H9 (cell line): Measurements from ENCODE around the gene POLR2H. TPM values are rescaled to one million over a fixed set of nuclear protein-coding genes. Genes with fewer than 3 reads are reported as not detected.

ENCODE experiments used
- DNase-seq: peaks from one replicate; pipeline ENCODE4 v3.0.0-alpha.2; 2017
- H2AFZ ChIP-seq: one replicate; pipeline ENCODE4 v1.6.1; 2013; ENCODE audit warnings: mild to moderate bottlenecking, low read length, control low read depth, moderate library complexity
- H2AK5ac ChIP-seq: 2 replicates; pipeline ENCODE4 v1.6.1; 2013; ENCODE audit warnings: low read length, control low read depth, mixed read lengths; ENCODE audit not compliant: insufficient read length
- H2BK120ac ChIP-seq: one replicate; pipeline ENCODE4 v1.6.1; 2013; ENCODE audit warnings: low read depth, mild to moderate bottlenecking, low read length, control low read depth, inconsistent platforms; ENCODE audit not compliant: poor library complexity, severe bottlenecking
- H2BK12ac ChIP-seq: 2 replicates; pipeline ENCODE4 v1.6.1; 2013; ENCODE audit warnings: low read length, control low read depth, mixed read lengths, low read depth; ENCODE audit not compliant: insufficient read length
- H2BK15ac ChIP-seq: 2 replicates; pipeline ENCODE4 v1.6.1; 2013; ENCODE audit warnings: low read depth, low read length, control low read depth
- H2BK20ac ChIP-seq: one replicate; pipeline ENCODE4 v1.6.1; 2013; ENCODE audit warnings: low read depth, mild to moderate bottlenecking, low read length, control low read depth, inconsistent platforms; ENCODE audit not compliant: poor library complexity, severe bottlenecking
- H2BK5ac ChIP-seq: 2 replicates; pipeline ENCODE4 v1.6.1; 2013; ENCODE audit warnings: low read length, control low read depth, mixed read lengths; ENCODE audit not compliant: insufficient read length
- H3K14ac ChIP-seq: 2 replicates; pipeline ENCODE4 v1.6.1; 2013; ENCODE audit warnings: low read length, control low read depth; ENCODE audit not compliant: insufficient read depth
- H3K18ac ChIP-seq: 2 replicates; pipeline ENCODE4 v1.6.1; 2013; ENCODE audit warnings: low read depth, mild to moderate bottlenecking, mixed read lengths, low read length, control low read depth; ENCODE audit not compliant: insufficient read length
- H3K23ac ChIP-seq: 2 replicates; pipeline ENCODE4 v1.6.1; 2013; ENCODE audit warnings: low read length, control low read depth, mixed read lengths, low read depth; ENCODE audit not compliant: insufficient read length
- H3K23me2 ChIP-seq: 2 replicates; pipeline ENCODE4 v1.6.1; 2013; ENCODE audit warnings: low read depth, mild to moderate bottlenecking, mixed read lengths, low read length, control low read depth; ENCODE audit not compliant: insufficient read length, poor library complexity, severe bottlenecking
- H3K27ac ChIP-seq: 2 replicates; pipeline ENCODE4 v1.5.1; 2013; ENCODE audit warnings: low read length, control low read depth, mixed read lengths, low read depth; ENCODE audit not compliant: insufficient read length
- H3K27me3 ChIP-seq: 2 replicates; pipeline ENCODE4 v1.6.1; 2013; ENCODE audit warnings: low read length, control low read depth, inconsistent platforms; ENCODE audit not compliant: insufficient read depth
- H3K4ac ChIP-seq: 2 replicates; pipeline ENCODE4 v1.6.1; 2013; ENCODE audit warnings: low read depth, mild to moderate bottlenecking, control low read depth, inconsistent platforms, low read length, moderate library complexity
- H3K4me1 ChIP-seq: 2 replicates; pipeline ENCODE4 v1.6.1; 2013; ENCODE audit warnings: low read length, control low read depth, inconsistent platforms; ENCODE audit not compliant: insufficient read depth
- H3K4me2 ChIP-seq: 2 replicates; pipeline ENCODE4 v1.6.1; 2013; ENCODE audit warnings: low read length, control low read depth, mixed read lengths; ENCODE audit not compliant: insufficient read length, insufficient read depth
- H3K56ac ChIP-seq: 2 replicates; pipeline ENCODE4 v1.6.1; 2013; ENCODE audit warnings: low read depth, mild to moderate bottlenecking, mixed read lengths, low read length, control low read depth; ENCODE audit not compliant: insufficient read length
- H3K79me1 ChIP-seq: 2 replicates; pipeline ENCODE4 v1.6.1; 2013; ENCODE audit warnings: low read depth, mild to moderate bottlenecking, moderate library complexity, low read length, control low read depth, inconsistent platforms; ENCODE audit not compliant: insufficient read depth, poor library complexity, severe bottlenecking
- H3K79me2 ChIP-seq: 2 replicates; pipeline ENCODE4 v1.6.1; 2013; ENCODE audit warnings: low read length, control low read depth, inconsistent platforms; ENCODE audit not compliant: insufficient read depth
- H3K9ac ChIP-seq: 2 replicates; pipeline ENCODE4 v1.6.1; 2013; ENCODE audit warnings: low read length, control low read depth, mixed read lengths; ENCODE audit not compliant: insufficient read length; ENCODE audit errors: extremely low read depth
- H3K9me3 ChIP-seq: one replicate; pipeline ENCODE4 v1.6.1; 2013; ENCODE audit warnings: low read depth, low read length, inconsistent platforms; ENCODE audit not compliant: control insufficient read depth
- H3T11ph ChIP-seq: one replicate; pipeline ENCODE4 v1.6.1; 2013; ENCODE audit warnings: mild to moderate bottlenecking, low read length, control low read depth, inconsistent platforms
- H4K20me1 ChIP-seq: one replicate; pipeline ENCODE4 v1.6.1; 2013; ENCODE audit not compliant: control insufficient read depth, insufficient read length, insufficient read depth
- H4K5ac ChIP-seq: 2 replicates; pipeline ENCODE4 v1.6.1; 2013; ENCODE audit warnings: low read depth, mild to moderate bottlenecking, mixed read lengths, low read length, control low read depth; ENCODE audit not compliant: insufficient read length
- H4K8ac ChIP-seq: replicated peaks from 2 replicates; pipeline ENCODE4 v1.6.1; 2013; ENCODE audit warnings: low read length, control low read depth, mixed read lengths, low read depth; ENCODE audit not compliant: insufficient read length
- H4K91ac ChIP-seq: 2 replicates; pipeline ENCODE4 v1.6.1; 2013; ENCODE audit warnings: low read depth, mild to moderate bottlenecking, moderate library complexity, mixed read lengths, low read length, control low read depth; ENCODE audit not compliant: insufficient read length
- H3K27ac Mint-ChIP-seq, 3 experiments: 2 replicates in 2 of 3; 3 replicates in 1 of 3; pipeline ENCODE4 v1.8.0; 2020 to 2021; ENCODE audit warnings: mixed read lengths in 3 of 3, mild to moderate bottlenecking in 1 of 3, moderate library complexity in 1 of 3
- H3K27me3 Mint-ChIP-seq: 2 replicates; pipeline ENCODE4 v1.8.0; 2021; ENCODE audit warnings: low read depth, mild to moderate bottlenecking, moderate library complexity, mixed read lengths
- H3K36me3 Mint-ChIP-seq, 3 experiments: 2 replicates in 2 of 3; 3 replicates in 1 of 3; pipeline ENCODE4 v1.8.0; 2020 to 2021; ENCODE audit warnings: low read depth in 3 of 3, mixed read lengths in 3 of 3; ENCODE audit not compliant: insufficient read depth in 1 of 3
- H3K4me1 Mint-ChIP-seq, 2 experiments: 2 replicates each; pipeline ENCODE4 v1.8.0; 2020; ENCODE audit warnings: mixed read lengths in 2 of 2
- H3K4me3 Mint-ChIP-seq, 2 experiments: 2 replicates in 1 of 2; 3 replicates in 1 of 2; pipeline ENCODE4 v1.8.0; 2020 to 2021; ENCODE audit warnings: mild to moderate bottlenecking in 2 of 2, mixed read lengths in 2 of 2, moderate library complexity in 1 of 2
- H3K9me3 Mint-ChIP-seq, 2 experiments: 2 replicates in 1 of 2; 3 replicates in 1 of 2; pipeline ENCODE4 v1.8.0; 2020; ENCODE audit warnings: mild to moderate bottlenecking in 2 of 2, mixed read lengths in 2 of 2, moderate library complexity in 1 of 2
- WGBS: extraction: QIAGEN DNeasy Blood & Tissue Kit; methylation state at CpG from one replicate; pipeline ENCODE4 v1.1.7; 2013; ENCODE audit warnings: missing lambda C conversion rate, low lambda C conversion rate, mixed read lengths; ENCODE audit not compliant: insufficient read length; ENCODE audit errors: extremely low coverage; 5-methylcytosine and 5-hydroxymethylcytosine counted together
- total RNA-seq: library from RNA; stranded (reverse); gene quantifications from 2 replicates; pipeline ENCODE4 v1.2.1, GENCODE V29; 2021
- TF ChIP-seq, protein P1 (sequence below): fragments of 200-600 bp; sonication (generic); conservative IDR thresholded peaks from 3 replicates; pipeline ENCODE4 v1.8.0; 2021; ENCODE audit warnings: antibody characterized with exemption, mild to moderate bottlenecking

Gene POLR2H
- total RNA-seq, 1 experiment from 2014 or later: 115 TPM

DNA sequence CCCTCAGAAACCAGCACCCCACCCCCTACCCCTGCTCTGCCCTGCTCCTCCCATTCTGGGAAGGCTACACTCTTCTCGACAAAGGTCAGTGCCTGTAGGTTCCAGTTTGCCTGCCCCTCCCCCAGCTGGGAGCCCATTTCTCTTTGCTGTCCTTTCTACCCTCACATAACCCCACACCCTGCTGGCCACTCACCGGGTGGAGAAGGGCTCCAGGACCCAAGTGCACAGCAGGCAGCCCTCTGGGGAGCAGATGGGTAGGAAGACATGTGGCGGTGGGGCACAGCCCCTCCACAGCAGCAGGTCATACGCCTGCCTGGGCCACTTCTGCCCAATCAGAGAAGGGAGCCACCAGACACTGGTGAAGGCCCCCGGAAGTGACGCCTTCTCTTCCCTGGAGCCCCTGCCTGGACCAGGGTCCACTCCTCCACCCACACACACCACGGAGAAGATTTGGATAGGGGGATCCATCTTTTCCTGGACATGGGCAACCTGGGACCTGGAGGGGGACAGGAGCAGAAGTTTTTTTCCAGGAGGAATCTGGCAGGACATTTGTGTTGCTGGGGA lies 16.5 kb downstream of the POLR2H start, which contains the start of gene THPO:
Gene THPO (minus strand): TSS at position 326 of the 564 bp plus-strand sequence. CDS start 1,948 bp downstream, outside the sequence.
- Histone ChIP-seq H3K14ac (no peak within 1 kb of the TSS; the same call in 1 of the 2 replicates), H2AFZ (no peak within 1 kb of the TSS), H2BK20ac (no peak within 1 kb of the TSS), H3K4ac (no peak within 1 kb of the TSS), H3K27me3 (peaks cover 33% of the 10 kb centered on the region), H3K4me1 (peaks cover 9% of the 10 kb centered on the region; the same call in 1 of the 2 replicates), H3K4me2 (no peak within 1 kb of the TSS), H3K27ac (no peak within 1 kb of the TSS), H2AK5ac (no peak within 1 kb of the TSS), H2BK15ac (no peak within 1 kb of the TSS), H3K23ac (no peak within 1 kb of the TSS), H4K91ac (no peak within 1 kb of the TSS), H3K56ac (no peak within 1 kb of the TSS), H3K79me1 (no peaks in the 10 kb centered on the region), H2BK120ac (no peak within 1 kb of the TSS), H4K5ac (no peak within 1 kb of the TSS), H3K18ac (no peak within 1 kb of the TSS), H4K8ac (no peak within 1 kb of the TSS), H2BK5ac (no peak within 1 kb of the TSS), H4K20me1 (peaks cover 2% of the 10 kb centered on the region), H3K9ac (no peak within 1 kb of the TSS), H3T11ph (no peak within 1 kb of the TSS), H3K23me2 (peaks cover 9% of the 10 kb centered on the region), H3K9me3 (no peaks in the 10 kb centered on the region), H3K79me2 (no peaks in the 10 kb centered on the region), H2BK12ac (no peak within 1 kb of the TSS)
- H3K4me3 Mint-ChIP-seq: peak within 1 kb of the TSS; percentile 66 to 83
- peak; percentile 67 for DNase-seq
- H3K9me3 Mint-ChIP-seq: peaks cover 0 to 3% of the 10 kb centered on the region in 2 experiments; a peak in 2 of 5 replicates
- no peak within 1 kb of the TSS; a peak in 1 of 7 replicates for H3K27ac Mint-ChIP-seq
- peaks cover 38 to 39% of the 10 kb centered on the region in 2 experiments for H3K4me1 Mint-ChIP-seq
- WGBS: no CpG with 5 or more reads among the region's 7 CpGs
- TF ChIP-seq, protein P1, sequence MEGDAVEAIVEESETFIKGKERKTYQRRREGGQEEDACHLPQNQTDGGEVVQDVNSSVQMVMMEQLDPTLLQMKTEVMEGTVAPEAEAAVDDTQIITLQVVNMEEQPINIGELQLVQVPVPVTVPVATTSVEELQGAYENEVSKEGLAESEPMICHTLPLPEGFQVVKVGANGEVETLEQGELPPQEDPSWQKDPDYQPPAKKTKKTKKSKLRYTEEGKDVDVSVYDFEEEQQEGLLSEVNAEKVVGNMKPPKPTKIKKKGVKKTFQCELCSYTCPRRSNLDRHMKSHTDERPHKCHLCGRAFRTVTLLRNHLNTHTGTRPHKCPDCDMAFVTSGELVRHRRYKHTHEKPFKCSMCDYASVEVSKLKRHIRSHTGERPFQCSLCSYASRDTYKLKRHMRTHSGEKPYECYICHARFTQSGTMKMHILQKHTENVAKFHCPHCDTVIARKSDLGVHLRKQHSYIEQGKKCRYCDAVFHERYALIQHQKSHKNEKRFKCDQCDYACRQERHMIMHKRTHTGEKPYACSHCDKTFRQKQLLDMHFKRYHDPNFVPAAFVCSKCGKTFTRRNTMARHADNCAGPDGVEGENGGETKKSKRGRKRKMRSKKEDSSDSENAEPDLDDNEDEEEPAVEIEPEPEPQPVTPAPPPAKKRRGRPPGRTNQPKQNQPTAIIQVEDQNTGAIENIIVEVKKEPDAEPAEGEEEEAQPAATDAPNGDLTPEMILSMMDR: no peak
- H3K36me3 Mint-ChIP-seq: no peaks in the 10 kb centered on the region
- H3K27me3 Mint-ChIP-seq: peaks cover 83% of the 10 kb centered on the region
